Measurements from ENCODE around the gene HOOK2. TPM values are rescaled to one million over a fixed set of nuclear protein-coding genes. Genes with fewer than 3 reads are reported as not detected.
A peak's percentile ranks its signal among the peaks of the same experiment; 100 is the strongest.

HOOK2 gene
- total and polyA plus RNA-seq, 2 of the 13 experiments (the other 11 are each of a cell fraction or from before 2014, with no cell fraction given) = 9.2 to 12.9 TPM

GRCh38 chr19:12783849-12784393 lies 8.6 kb upstream of the HOOK2 start (continued):
- TF ChIP-seq MEF2D (CRISPR knock-in tag; IDR thresholded peaks at IDR 0.05) (no peak), ZBTB10 (CRISPR knock-in tag; IDR thresholded peaks at IDR 0.05; ENCODE audit: borderline replicate concordance) (peak; percentile 79; the same call in 1 of the 2 replicates), ZBTB7A (CRISPR knock-in tag; IDR thresholded peaks at IDR 0.05) (peak; percentile 59; the same call in 1 of the 2 replicates), ZNF687 (CRISPR knock-in tag; IDR thresholded peaks at IDR 0.05) (peak; percentile 49; the same call in 1 of the 2 replicates), PATZ1 (CRISPR knock-in tag; IDR thresholded peaks at IDR 0.05) (peak; percentile 89), GLMP (CRISPR knock-in tag; IDR thresholded peaks at IDR 0.05; ENCODE audit: borderline replicate concordance) (no peak), RXRA (CRISPR knock-in tag; IDR thresholded peaks at IDR 0.05) (peak; percentile 75; the same call in 1 of the 2 replicates), FOXA1 (IDR thresholded peaks at IDR 0.05) (no peak), FOXA1 (CRISPR knock-in tag; IDR thresholded peaks at IDR 0.05) (peak; percentile 71), ETV5 (CRISPR knock-in tag; IDR thresholded peaks at IDR 0.05; ENCODE audit: borderline replicate concordance) (peak; percentile 74; the same call in 1 of the 2 replicates), ARNT2 (CRISPR knock-in tag; IDR thresholded peaks at IDR 0.05; ENCODE audit: low read depth) (no peak), KAT2B (IDR thresholded peaks at IDR 0.05; ENCODE audit: borderline replicate concordance, low read depth, low read length) (no peak), TFAP4 (IDR thresholded peaks at IDR 0.05; ENCODE audit: borderline replicate concordance, low read depth) (peak; percentile 46; the same call in 1 of the 2 replicates), ESRRA (CRISPR knock-in tag; IDR thresholded peaks at IDR 0.05; ENCODE audit: low read depth) (0 out of 2 replicates have a peak, but pooled peaks have one; percentile 15), ZNF891 (CRISPR knock-in tag; IDR thresholded peaks at IDR 0.05) (0 out of 2 replicates have a peak, but pooled peaks have one; percentile 51), ZNF784 (CRISPR knock-in tag; IDR thresholded peaks at IDR 0.05; ENCODE audit: borderline replicate concordance) (no peak), POGZ (CRISPR knock-in tag; IDR thresholded peaks at IDR 0.05) (0 out of 2 replicates have a peak, but pooled peaks have one; percentile 26)

Measured in HepG2 (cell line).